ENCODE results near the gene RPRD1A.
"Not testable (repeated sequence)": the region's sequence is repeated elsewhere in the genome, so short reads cannot be mapped to it uniquely, and the experiment has no call there.

RPRD1A gene

DNA sequence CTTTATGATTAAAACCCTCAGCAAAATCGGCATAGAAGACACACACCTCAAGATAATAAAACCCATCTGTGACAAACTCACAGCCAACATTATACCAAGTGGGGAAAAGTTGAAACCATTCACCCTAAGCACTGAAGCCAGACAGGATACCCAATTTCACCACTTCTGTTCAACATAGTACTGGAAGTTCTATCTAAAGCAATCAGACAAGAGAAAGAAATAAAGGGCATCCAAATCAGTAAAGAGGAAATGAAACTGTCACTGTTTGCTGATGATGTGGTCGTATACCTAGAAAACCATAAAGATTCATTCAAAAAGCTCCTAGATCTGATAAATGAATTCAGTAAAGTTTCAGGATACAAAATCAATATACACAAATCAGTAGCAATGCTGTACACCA lies 16.4 kb upstream of the RPRD1A start:
- H3K27ac ChIP-seq (ENCODE audit: low read depth, low read length), result no peak overlapping the region
- peaks cover 0 to 15% (median 12%) of the 10 kb centered on the region in 5 donors for H3K4me1 ChIP-seq (ENCODE audit: control insufficient read depth in 5 of 5, insufficient read depth in 5 of 5, low read length in 5 of 5)
- no peaks in the 10 kb centered on the region for H3K27me3 ChIP-seq (ENCODE audit: control insufficient read depth in 5 of 5, insufficient read depth in 4 of 5, low read length in 5 of 5)
- peaks cover 0 to 12% (median 4%) of the 10 kb centered on the region in 5 donors for H3K9me3 ChIP-seq (ENCODE audit: control insufficient read depth in 5 of 5, low read length in 5 of 5)
- no peak overlapping the region for H3K4me3 ChIP-seq (ENCODE audit: low read depth in 1 of 5, low read length in 5 of 5)
- H3K9ac ChIP-seq (ENCODE audit: low read length in 5 of 5), result no peak overlapping the region
- H3K36me3 ChIP-seq (ENCODE audit: control insufficient read depth in 5 of 5, insufficient read depth in 5 of 5, low read length in 5 of 5), result no peaks in the 10 kb centered on the region

DNA sequence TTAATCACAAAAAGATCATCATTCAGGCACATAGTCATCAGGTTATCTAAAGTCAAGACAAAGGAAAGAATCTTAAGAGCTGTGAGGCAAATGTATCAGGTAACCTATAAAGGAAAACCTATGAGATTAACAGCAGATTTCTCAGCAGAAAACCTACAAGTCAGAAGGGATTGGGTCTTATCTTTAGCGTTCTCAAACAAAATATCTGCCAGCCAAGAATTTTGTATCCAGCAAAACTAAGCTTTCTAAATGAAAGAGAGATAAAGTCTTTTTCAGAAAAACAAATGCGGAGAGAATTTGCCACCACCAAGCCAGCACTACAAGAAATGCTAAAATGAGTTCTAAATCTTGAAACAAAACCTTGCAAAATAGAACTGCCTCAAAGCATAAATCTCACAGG lies 13.8 kb upstream of the RPRD1A start:
- H3K4me3 ChIP-seq (ENCODE audit: low read depth in 1 of 5, low read length in 5 of 5); H3K9ac ChIP-seq (ENCODE audit: low read length in 5 of 5); H3K27ac ChIP-seq (ENCODE audit: low read depth, low read length); H3K27me3 ChIP-seq (ENCODE audit: control insufficient read depth in 5 of 5, insufficient read depth in 4 of 5, low read length in 5 of 5); H3K36me3 ChIP-seq (ENCODE audit: control insufficient read depth in 5 of 5, insufficient read depth in 5 of 5, low read length in 5 of 5): not testable (repeated sequence)
- Histone ChIP-seq H3K4me1 (ENCODE audit: control insufficient read depth in 5 of 5, insufficient read depth in 5 of 5, low read length in 5 of 5) (peaks cover 0 to 15% (median 11%) of the 10 kb centered on the region in 5 donors), H3K9me3 (ENCODE audit: control insufficient read depth in 5 of 5, low read length in 5 of 5) (peaks cover 0 to 12% (median 4%) of the 10 kb centered on the region in 5 donors)

DNA sequence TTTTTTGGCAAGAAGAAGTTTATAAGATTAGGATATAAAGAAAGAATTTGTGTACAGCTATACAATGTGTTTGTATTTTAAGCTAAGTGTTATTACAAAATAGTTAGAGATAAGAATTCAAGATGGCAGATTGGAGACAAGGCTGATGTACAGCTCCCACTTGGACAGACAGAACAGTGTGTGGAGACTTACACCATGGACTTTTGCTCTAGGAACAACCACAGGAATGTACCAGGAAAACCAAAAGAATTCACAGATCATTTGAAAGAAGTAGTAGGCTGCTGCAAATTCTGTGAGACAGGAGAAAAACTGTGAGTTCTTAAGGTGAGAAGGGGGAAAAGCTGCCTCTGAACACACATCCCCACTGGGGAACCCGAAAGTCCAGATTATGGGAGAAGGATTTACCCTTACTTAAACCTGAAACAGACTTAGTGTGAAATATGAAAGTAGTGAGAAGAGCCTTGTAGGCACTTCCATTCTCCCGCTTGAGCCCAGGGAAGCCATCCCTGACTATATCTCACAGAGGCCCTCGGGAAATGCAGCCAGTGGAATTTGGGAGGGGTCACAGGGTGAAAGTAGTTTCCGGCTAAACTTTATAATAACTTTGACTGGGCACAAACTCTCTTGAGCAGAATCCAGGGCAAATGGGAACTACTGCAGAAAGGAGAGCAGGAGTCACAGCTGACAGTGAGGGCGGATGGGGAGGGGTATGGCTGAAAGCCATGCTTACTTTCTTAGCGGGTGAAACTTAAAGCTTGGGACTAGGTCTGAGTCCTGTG lies 11.6 kb upstream of the RPRD1A start:
- H3K27me3 ChIP-seq (ENCODE audit: control insufficient read depth in 5 of 5, insufficient read depth in 4 of 5, low read length in 5 of 5), result no peaks in the 10 kb centered on the region
- H3K9ac ChIP-seq (ENCODE audit: low read length in 5 of 5), result no peak overlapping the region
- no peaks in the 10 kb centered on the region for H3K36me3 ChIP-seq (ENCODE audit: control insufficient read depth in 5 of 5, insufficient read depth in 5 of 5, low read length in 5 of 5)
- peaks cover 0 to 13% (median 9%) of the 10 kb centered on the region in 5 donors for H3K4me1 ChIP-seq (ENCODE audit: control insufficient read depth in 5 of 5, insufficient read depth in 5 of 5, low read length in 5 of 5)
- H3K27ac ChIP-seq (ENCODE audit: low read depth, low read length), result no peak overlapping the region
- H3K4me3 ChIP-seq (ENCODE audit: low read depth in 1 of 5, low read length in 5 of 5), result peak overlapping the region in 4 of 5 donors; percentile 12 to 39 (median 28)
- peaks cover 0 to 12% (median 4%) of the 10 kb centered on the region in 5 donors for H3K9me3 ChIP-seq (ENCODE audit: control insufficient read depth in 5 of 5, low read length in 5 of 5)

DNA sequence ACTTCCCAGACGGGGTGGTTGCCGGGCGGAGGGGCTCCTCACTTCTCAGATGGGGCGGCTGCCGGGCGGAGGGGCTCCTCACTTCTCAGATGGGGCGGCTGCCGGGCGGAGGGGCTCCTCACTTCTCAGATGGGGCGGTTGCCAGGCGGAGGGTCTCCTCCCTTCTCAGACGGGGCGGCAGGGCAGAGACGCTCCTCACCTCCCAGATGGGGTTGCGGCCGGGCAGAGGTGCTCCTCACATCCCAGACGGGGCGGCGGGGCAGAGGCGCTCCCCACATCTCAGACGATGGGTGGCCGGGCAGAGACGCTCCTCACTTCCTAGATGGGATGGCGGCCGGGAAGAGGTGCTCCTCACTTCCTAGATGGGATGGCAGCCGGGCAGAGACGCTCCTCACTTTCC lies 10.4 kb upstream of the RPRD1A start:
- peaks cover 0 to 13% (median 9%) of the 10 kb centered on the region in 5 donors for H3K4me1 ChIP-seq (ENCODE audit: control insufficient read depth in 5 of 5, insufficient read depth in 5 of 5, low read length in 5 of 5)
- not testable (repeated sequence) for H3K9ac ChIP-seq (ENCODE audit: low read length in 5 of 5); H3K36me3 ChIP-seq (ENCODE audit: control insufficient read depth in 5 of 5, insufficient read depth in 5 of 5, low read length in 5 of 5); H3K27me3 ChIP-seq (ENCODE audit: control insufficient read depth in 5 of 5, insufficient read depth in 4 of 5, low read length in 5 of 5); H3K27ac ChIP-seq (ENCODE audit: low read depth, low read length); H3K4me3 ChIP-seq (ENCODE audit: low read depth in 1 of 5, low read length in 5 of 5)
- peaks cover 0 to 12% (median 4%) of the 10 kb centered on the region in 5 donors for H3K9me3 ChIP-seq (ENCODE audit: control insufficient read depth in 5 of 5, low read length in 5 of 5)

DNA sequence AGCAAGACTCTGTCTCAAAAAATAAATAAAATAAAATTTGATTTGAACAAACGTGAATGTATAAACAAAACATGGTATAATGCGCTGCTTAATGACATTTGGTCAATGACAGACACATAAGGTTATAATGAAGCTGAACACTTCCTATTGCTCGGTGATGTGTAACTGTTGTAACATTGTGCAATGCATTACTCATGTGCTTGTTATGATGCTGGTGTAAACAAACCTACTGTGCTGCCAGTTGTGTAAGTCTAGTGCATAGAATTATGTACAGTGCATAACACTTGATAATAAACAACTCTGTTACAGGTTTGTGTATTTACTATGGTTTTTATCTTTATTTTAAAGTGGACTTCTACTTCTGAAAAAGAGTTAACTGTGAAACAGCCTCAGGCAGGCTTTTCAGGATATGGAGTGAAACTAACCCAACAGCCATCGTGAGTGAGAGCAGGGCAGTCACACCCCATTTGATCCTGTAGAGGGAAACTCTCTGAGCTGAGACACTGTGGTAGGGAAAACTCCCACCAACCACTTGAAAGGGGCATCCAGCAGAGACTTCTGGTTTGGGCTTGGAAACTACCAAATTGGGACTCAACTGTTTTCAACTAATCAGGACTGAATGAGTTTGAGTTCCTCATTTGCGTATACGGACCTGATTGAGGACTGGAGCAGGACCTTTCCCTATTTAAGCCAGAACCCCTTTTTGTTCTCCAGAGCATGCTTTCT lies 8.7 kb upstream of the RPRD1A start:
- H3K27me3 ChIP-seq (ENCODE audit: control insufficient read depth in 5 of 5, insufficient read depth in 4 of 5, low read length in 5 of 5), result no peaks in the 10 kb centered on the region
- H3K4me1 ChIP-seq (ENCODE audit: control insufficient read depth in 5 of 5, insufficient read depth in 5 of 5, low read length in 5 of 5), result peaks cover 0 to 13% (median 9%) of the 10 kb centered on the region in 5 donors
- H3K4me3 ChIP-seq (ENCODE audit: low read depth in 1 of 5, low read length in 5 of 5), result no peak overlapping the region
- H3K36me3 ChIP-seq (ENCODE audit: control insufficient read depth in 5 of 5, insufficient read depth in 5 of 5, low read length in 5 of 5), result no peaks in the 10 kb centered on the region
- no peak overlapping the region for H3K27ac ChIP-seq (ENCODE audit: low read depth, low read length)
- H3K9ac ChIP-seq (ENCODE audit: low read length in 5 of 5), result no peak overlapping the region
- peaks cover 0 to 10% (median 4%) of the 10 kb centered on the region in 5 donors for H3K9me3 ChIP-seq (ENCODE audit: control insufficient read depth in 5 of 5, low read length in 5 of 5)

DNA sequence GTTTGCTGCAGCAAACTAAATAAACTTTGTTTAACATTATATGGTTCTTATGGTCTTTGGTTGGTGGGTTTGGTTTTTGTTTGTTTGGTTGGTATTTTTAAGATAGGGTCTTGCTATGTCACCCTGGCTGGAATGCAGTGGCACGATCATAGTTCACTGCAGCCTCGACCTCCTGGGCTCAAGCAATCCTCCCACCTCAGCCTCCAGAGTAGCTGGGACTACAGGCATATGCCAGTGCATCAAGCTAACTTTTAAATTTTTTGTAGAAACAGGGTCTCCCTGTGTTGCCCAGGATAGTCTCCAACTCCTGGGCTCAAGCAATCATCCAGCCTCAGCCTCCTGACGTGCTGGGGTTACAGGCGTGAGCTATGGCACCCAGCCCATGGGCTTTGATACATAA lies 7.1 kb upstream of the RPRD1A start:
- no peaks in the 10 kb centered on the region for H3K36me3 ChIP-seq (ENCODE audit: control insufficient read depth in 5 of 5, insufficient read depth in 5 of 5, low read length in 5 of 5)

DNA sequence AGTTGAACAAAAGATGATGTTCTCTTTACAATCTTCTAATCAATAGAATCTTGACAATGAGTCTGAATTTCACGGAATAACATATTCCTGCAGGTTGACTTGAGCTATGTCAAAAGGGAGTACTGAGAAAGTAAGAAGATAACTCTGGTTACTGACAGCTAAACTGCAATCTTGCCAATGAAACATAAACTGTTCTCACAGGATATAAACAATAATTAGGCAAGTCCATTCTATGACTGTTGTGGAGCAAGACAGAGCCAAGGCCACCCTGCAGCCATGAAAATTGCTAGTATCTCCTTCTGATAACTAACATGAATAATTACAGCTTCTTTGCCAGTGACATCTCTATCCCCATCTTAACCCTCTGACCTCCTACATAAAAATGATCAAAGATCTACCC lies 6.3 kb upstream of the RPRD1A start:
- Histone ChIP-seq H3K4me1 (ENCODE audit: control insufficient read depth in 5 of 5, insufficient read depth in 5 of 5, low read length in 5 of 5) (peaks cover 0 to 2% (median under 1%) of the 10 kb centered on the region in 5 donors), H3K9ac (ENCODE audit: low read length in 5 of 5) (no peak overlapping the region), H3K27me3 (ENCODE audit: control insufficient read depth in 5 of 5, insufficient read depth in 4 of 5, low read length in 5 of 5) (no peaks in the 10 kb centered on the region), H3K4me3 (ENCODE audit: low read depth in 1 of 5, low read length in 5 of 5) (no peak overlapping the region), H3K27ac (ENCODE audit: low read depth, low read length) (no peak overlapping the region), H3K36me3 (ENCODE audit: control insufficient read depth in 5 of 5, insufficient read depth in 5 of 5, low read length in 5 of 5) (no peaks in the 10 kb centered on the region), H3K9me3 (ENCODE audit: control insufficient read depth in 5 of 5, low read length in 5 of 5) (no peaks in the 10 kb centered on the region)

More for the DNA sequence above, 7.1 kb upstream of the RPRD1A start:
- Histone ChIP-seq H3K9ac (ENCODE audit: low read length in 5 of 5) (no peak overlapping the region), H3K4me3 (ENCODE audit: low read depth in 1 of 5, low read length in 5 of 5) (no peak overlapping the region), H3K27me3 (ENCODE audit: control insufficient read depth in 5 of 5, insufficient read depth in 4 of 5, low read length in 5 of 5) (no peaks in the 10 kb centered on the region), H3K9me3 (ENCODE audit: control insufficient read depth in 5 of 5, low read length in 5 of 5) (peaks cover 0 to 3% (median 0%) of the 10 kb centered on the region in 5 donors), H3K4me1 (ENCODE audit: control insufficient read depth in 5 of 5, insufficient read depth in 5 of 5, low read length in 5 of 5) (peaks cover 0 to 10% (median 7%) of the 10 kb centered on the region in 5 donors), H3K27ac (ENCODE audit: low read depth, low read length) (no peak overlapping the region)

DNA sequence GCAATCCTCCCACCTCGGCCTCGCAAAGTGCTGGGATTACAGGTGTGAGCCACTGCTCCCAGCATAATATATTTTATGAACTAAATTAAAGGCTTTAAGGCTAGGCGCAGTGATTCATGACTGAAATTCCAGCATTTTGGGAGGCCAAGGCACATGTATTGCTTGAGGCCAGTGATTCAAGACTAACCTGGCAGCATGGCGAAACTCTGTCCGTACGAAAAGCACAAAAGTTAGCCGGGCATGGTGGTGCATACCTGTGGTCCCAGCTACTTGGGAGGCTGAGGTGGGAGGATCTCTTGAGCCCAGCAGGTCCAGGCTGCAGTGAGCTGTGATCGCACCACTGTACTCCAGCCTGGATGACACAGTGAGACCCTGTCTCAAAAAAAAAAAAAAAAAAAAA lies 5.0 kb upstream of the RPRD1A start:
- H3K27ac ChIP-seq (ENCODE audit: low read depth, low read length); H3K27me3 ChIP-seq (ENCODE audit: control insufficient read depth in 5 of 5, insufficient read depth in 4 of 5, low read length in 5 of 5); H3K36me3 ChIP-seq (ENCODE audit: control insufficient read depth in 5 of 5, insufficient read depth in 5 of 5, low read length in 5 of 5); H3K4me1 ChIP-seq (ENCODE audit: control insufficient read depth in 5 of 5, insufficient read depth in 5 of 5, low read length in 5 of 5); H3K9me3 ChIP-seq (ENCODE audit: control insufficient read depth in 5 of 5, low read length in 5 of 5); H3K4me3 ChIP-seq (ENCODE audit: low read depth in 1 of 5, low read length in 5 of 5); H3K9ac ChIP-seq (ENCODE audit: low read length in 5 of 5): not testable (repeated sequence)

DNA sequence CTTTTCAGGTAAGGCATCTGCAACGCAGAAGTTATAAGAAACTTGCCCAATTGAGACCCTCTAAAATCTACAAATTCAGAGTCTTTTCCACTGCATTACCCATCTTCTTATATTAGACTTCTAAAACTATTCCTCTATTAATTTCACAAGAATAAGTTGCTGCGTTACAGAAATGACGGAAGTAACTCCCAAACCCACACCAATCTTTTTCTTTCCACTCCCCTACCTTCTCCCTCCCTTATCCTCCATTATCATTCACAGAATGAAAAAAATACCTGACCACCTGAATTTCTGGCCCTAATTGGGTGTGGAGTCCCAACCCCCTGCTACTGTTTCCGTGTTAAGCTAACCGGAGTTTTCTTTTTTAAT lies 689 bp downstream of the RPRD1A start:
- peak overlapping the region; percentile 74 to 87 (median 83) for H3K9ac ChIP-seq (ENCODE audit: low read length in 5 of 5)
- H3K4me1 ChIP-seq (ENCODE audit: control insufficient read depth in 5 of 5, insufficient read depth in 5 of 5, low read length in 5 of 5), result peaks cover 7 to 20% (median 18%) of the 10 kb centered on the region in 5 donors
- peak overlapping the region; percentile 79 for H3K27ac ChIP-seq (ENCODE audit: low read depth, low read length)
- H3K36me3 ChIP-seq (ENCODE audit: control insufficient read depth in 5 of 5, insufficient read depth in 5 of 5, low read length in 5 of 5), result no peaks in the 10 kb centered on the region
- H3K9me3 ChIP-seq (ENCODE audit: control insufficient read depth in 5 of 5, low read length in 5 of 5), result no peaks in the 10 kb centered on the region
- peaks cover 0 to 7% (median 0%) of the 10 kb centered on the region in 5 donors for H3K27me3 ChIP-seq (ENCODE audit: control insufficient read depth in 5 of 5, insufficient read depth in 4 of 5, low read length in 5 of 5)
- peak overlapping the region; percentile 80 to 97 (median 95) for H3K4me3 ChIP-seq (ENCODE audit: low read depth in 1 of 5, low read length in 5 of 5)

DNA sequence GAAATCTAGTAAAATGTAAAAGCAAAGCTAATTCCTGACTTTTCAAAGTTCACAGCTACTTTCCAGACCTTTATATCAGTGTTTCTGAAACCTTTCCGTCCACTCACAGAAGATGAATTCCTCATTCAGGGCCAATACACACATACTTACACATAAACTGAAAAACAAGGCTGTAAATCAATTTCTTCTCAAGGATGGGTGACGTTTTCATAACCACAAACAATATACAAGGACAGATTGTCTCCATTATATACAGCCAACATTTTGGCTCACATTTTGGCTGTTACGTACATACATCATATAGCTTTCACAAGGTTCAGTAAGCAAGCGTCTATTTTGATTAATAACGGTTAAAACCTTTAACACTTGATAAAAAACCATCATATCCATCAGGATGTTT lies 1.4 kb downstream of the RPRD1A start:
- peaks cover 0 to 7% (median 0%) of the 10 kb centered on the region in 5 donors for H3K27me3 ChIP-seq (ENCODE audit: control insufficient read depth in 5 of 5, insufficient read depth in 4 of 5, low read length in 5 of 5)
- no peaks in the 10 kb centered on the region for H3K9me3 ChIP-seq (ENCODE audit: control insufficient read depth in 5 of 5, low read length in 5 of 5)
- H3K36me3 ChIP-seq (ENCODE audit: control insufficient read depth in 5 of 5, insufficient read depth in 5 of 5, low read length in 5 of 5), result no peaks in the 10 kb centered on the region
- H3K4me1 ChIP-seq (ENCODE audit: control insufficient read depth in 5 of 5, insufficient read depth in 5 of 5, low read length in 5 of 5), result peaks cover 7 to 20% (median 18%) of the 10 kb centered on the region in 5 donors
- peak overlapping the region in 1 of 5 donors; percentile 53 for H3K9ac ChIP-seq (ENCODE audit: low read length in 5 of 5)
- no peak overlapping the region for H3K27ac ChIP-seq (ENCODE audit: low read depth, low read length)
- peak overlapping the region in 4 of 5 donors; percentile 80 to 97 (median 88) for H3K4me3 ChIP-seq (ENCODE audit: low read depth in 1 of 5, low read length in 5 of 5)

Measured in subcutaneous abdominal adipose tissue (tissue), 5 donors.